WERI-Rb-1 (cell line): ENCODE data around the gene UBASH3A.

Source experiments
- DNase-seq: peaks from one replicate; pipeline ENCODE4 v3.0.0-alpha.2; 2020
- H3K27ac ChIP-seq: fragments of 250-450 bp; sonication (Bioruptor Pico); 2 replicates; pipeline ENCODE4 v1.5.1; 2020; ENCODE audit warnings: mild to moderate bottlenecking, moderate library complexity
- H3K27me3 ChIP-seq: fragments of 250-450 bp; sonication (Bioruptor Pico); 2 replicates; pipeline ENCODE4 v1.5.1; 2021; ENCODE audit warnings: mild to moderate bottlenecking, low read depth, moderate library complexity; ENCODE audit not compliant: insufficient read depth, severe bottlenecking
- H3K36me3 ChIP-seq: fragments of 250-450 bp; sonication (Bioruptor Pico); 2 replicates; pipeline ENCODE4 v1.5.1; 2020; ENCODE audit warnings: mild to moderate bottlenecking, moderate library complexity
- H3K4me3 ChIP-seq: 2 replicates; pipeline ENCODE4 v1.5.1; 2011; ENCODE audit warnings: low read depth, mild to moderate bottlenecking, control low read depth, low read length
- H3K9me3 ChIP-seq: fragments of 250-450 bp; sonication (Bioruptor Pico); 2 replicates; pipeline ENCODE4 v1.5.1; 2021; ENCODE audit warnings: mild to moderate bottlenecking, moderate library complexity; ENCODE audit not compliant: severe bottlenecking
- TF ChIP-seq, protein P1 (sequence below): IDR thresholded peaks from 2 replicates; pipeline ENCODE4 v1.5.1; 2011; ENCODE audit warnings: low read depth, mild to moderate bottlenecking, control low read depth, inconsistent platforms, low read length

UBASH3A gene

DNA sequence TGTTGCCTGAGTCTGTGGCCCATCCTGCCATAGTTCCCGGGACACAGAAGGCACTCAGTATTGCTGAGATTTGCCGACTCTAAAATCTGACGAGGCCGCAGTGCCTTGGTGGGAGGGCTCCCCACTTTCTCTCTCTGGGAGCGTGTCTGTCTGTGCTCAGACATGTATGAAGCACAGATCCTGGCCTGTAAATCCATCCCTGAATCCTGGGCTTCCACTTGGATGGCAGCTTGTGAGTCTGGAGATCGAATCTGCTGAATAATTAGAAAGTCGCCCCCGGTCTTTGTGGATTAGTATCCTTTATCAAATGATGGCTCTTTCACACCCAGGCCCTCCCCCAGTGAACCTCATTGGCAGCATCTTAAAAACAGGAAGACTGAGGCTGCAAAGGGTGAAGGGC, 10.4 kb downstream of the UBASH3A start:
- no peaks in the 10 kb centered on the region for H3K36me3 ChIP-seq
- DNase-seq: no peak
- TF ChIP-seq, protein P1, sequence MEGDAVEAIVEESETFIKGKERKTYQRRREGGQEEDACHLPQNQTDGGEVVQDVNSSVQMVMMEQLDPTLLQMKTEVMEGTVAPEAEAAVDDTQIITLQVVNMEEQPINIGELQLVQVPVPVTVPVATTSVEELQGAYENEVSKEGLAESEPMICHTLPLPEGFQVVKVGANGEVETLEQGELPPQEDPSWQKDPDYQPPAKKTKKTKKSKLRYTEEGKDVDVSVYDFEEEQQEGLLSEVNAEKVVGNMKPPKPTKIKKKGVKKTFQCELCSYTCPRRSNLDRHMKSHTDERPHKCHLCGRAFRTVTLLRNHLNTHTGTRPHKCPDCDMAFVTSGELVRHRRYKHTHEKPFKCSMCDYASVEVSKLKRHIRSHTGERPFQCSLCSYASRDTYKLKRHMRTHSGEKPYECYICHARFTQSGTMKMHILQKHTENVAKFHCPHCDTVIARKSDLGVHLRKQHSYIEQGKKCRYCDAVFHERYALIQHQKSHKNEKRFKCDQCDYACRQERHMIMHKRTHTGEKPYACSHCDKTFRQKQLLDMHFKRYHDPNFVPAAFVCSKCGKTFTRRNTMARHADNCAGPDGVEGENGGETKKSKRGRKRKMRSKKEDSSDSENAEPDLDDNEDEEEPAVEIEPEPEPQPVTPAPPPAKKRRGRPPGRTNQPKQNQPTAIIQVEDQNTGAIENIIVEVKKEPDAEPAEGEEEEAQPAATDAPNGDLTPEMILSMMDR: no peak
- no peaks in the 10 kb centered on the region for H3K27me3 ChIP-seq
- no peaks in the 10 kb centered on the region for H3K9me3 ChIP-seq
- H3K27ac ChIP-seq: no peak overlapping the region
- H3K4me3 ChIP-seq: no peak overlapping the region

DNA sequence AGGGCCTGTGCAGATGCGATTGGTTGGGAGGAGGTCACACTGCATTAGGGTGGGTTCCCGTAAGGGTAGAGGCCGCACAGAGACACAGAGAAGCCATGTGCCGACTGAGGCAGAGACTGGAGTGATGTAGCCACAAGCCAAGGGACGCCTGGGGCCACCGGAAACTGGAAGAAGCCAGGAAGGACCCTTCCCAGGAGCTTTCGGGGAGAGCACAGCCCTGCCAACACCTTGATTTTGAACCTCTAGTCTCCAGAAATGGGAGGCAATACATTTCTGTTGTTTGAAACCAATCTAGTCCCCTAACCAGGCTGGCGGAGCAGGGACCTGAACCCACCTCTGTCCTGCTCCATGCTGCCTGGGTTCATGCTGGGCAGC, 10.8 kb downstream of the UBASH3A start:
- no peaks in the 10 kb centered on the region for H3K36me3 ChIP-seq
- H3K27ac ChIP-seq: no peak overlapping the region
- TF ChIP-seq, protein P1: no peak
- no peaks in the 10 kb centered on the region for H3K27me3 ChIP-seq
- H3K9me3 ChIP-seq: no peaks in the 10 kb centered on the region
- DNase-seq: no peak
- no peak overlapping the region for H3K4me3 ChIP-seq

DNA sequence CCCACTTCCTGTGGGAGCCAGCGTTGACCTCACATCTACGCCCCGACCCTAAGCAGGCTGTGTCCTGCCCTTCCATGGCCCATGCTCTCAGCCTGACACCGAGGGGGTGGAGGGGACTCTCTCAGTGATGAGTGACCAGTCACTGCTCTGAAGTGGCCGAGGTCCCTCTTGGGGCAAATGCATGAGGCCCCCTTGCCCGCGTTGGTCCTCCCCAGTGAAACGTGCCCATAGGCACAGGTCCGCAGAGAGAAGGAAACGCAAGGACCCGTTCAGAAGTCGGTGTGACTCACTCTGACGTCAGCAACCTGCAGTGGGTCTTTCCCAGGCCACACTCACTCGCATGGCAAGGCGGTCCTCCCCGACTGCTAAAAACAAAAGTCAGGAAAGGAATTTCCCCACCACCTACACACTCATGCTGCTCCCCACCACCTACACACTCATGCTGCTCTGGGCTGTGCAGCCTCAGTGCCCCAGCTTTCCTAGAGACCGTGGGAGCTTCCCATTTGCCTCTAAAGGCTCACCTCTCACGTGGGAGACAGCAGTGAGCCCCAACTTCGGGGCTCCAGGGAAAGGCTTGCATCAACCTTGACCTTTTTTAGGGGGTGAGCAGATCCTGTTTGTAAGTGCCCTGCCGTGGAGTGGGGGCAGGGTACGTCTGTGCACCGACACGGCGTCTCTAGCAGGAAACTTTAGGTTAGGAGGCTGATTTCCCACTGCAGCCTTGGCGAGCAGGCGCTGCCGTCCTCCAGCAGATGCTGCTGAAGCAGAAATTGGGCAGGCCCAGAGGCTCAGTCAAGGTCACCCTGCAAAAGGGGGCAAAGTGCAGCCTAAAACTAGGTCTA, 11.4 kb downstream of the UBASH3A start:
- H3K9me3 ChIP-seq: no peaks in the 10 kb centered on the region
- DNase-seq: no peak
- no peak overlapping the region for H3K27ac ChIP-seq
- H3K4me3 ChIP-seq: no peak overlapping the region
- H3K36me3 ChIP-seq: no peaks in the 10 kb centered on the region
- no peaks in the 10 kb centered on the region for H3K27me3 ChIP-seq
- TF ChIP-seq, protein P1: no peak

DNA sequence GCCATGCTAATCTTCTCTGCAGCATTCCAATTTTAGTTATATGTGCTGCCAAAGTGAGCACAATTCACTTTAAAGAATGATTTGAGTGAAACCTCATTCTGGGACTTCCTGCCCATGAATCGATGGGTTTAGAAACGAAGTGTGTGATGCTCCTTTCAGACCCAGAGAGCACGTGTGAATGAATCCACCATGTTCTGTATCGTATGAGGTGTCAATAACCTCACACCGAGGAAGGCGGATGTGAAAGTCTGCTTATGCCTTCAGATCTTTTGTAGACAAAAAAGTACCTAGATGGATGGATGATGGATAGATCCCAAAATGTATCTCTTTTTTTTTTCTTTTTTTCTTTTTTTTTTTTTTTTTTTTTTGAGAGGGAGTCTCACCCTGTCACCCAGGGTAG, 13.8 kb downstream of the UBASH3A start:
- no peak overlapping the region for H3K27ac ChIP-seq
- no peaks in the 10 kb centered on the region for H3K27me3 ChIP-seq
- H3K9me3 ChIP-seq: no peaks in the 10 kb centered on the region

DNA sequence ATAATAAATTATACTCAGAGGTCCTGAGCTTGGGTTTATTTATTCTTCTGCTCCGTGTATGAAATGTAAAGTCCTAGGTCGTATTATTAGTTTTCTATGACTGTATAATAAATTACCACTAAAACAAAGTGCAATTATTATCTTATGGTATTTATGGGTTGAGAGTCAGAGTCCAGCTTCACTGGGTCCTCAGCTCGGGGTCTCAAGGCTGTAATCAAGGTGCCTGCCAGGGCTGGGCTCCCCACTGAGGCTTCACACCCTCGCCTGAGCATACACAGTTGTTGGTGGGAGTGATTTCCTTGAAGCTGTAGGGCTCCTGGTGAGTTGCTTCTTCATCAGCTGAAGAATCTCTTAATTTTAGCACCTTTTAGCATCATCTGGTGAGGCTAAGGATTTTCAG, 15.2 kb downstream of the UBASH3A start:
- no peak for DNase-seq
- Histone ChIP-seq H3K9me3 (no peaks in the 10 kb centered on the region), H3K27ac (no peak overlapping the region), H3K36me3 (no peaks in the 10 kb centered on the region), H3K27me3 (no peaks in the 10 kb centered on the region), H3K4me3 (no peak overlapping the region)
- TF ChIP-seq, protein P1: no peak

More for the DNA sequence above, 13.8 kb downstream of the UBASH3A start:
- DNase-seq: no peak
- TF ChIP-seq, protein P1: no peak
- Histone ChIP-seq H3K36me3 (no peaks in the 10 kb centered on the region), H3K4me3 (no peak overlapping the region)

DNA sequence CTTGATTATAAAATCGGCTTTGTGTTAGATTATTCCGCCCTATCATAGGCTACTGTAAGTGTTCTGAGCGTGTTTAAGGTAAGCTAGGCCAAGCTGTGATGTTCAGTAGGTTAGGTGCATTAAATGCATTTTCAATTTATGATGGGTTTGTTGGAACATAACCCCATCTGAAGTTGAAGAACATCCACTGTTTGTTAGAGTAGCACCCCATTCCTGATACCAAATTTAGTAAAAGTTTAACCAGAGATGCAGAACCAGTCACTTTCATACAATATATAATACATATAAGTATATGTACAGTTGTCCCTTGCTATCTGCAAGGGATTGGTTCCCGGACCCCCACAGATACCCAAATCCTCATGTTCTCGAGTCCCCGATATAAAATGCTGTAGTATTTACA, 16.1 kb downstream of the UBASH3A start:
- Histone ChIP-seq H3K9me3 (no peaks in the 10 kb centered on the region), H3K4me3 (no peak overlapping the region), H3K27ac (no peak overlapping the region), H3K27me3 (no peaks in the 10 kb centered on the region), H3K36me3 (no peaks in the 10 kb centered on the region)
- TF ChIP-seq, protein P1: no peak
- no peak for DNase-seq
